HG03135 (cell line): Measurements from ENCODE around the gene RAD23A.

Experiments
- ATAC-seq: cut with Tn5 transposase; IDR thresholded peaks from one replicate; pipeline ENCODE4 v1.9.1; 2021; ENCODE audit warnings: mild to moderate bottlenecking, moderate library complexity; ENCODE audit not compliant: unreplicated experiment

Gene RAD23A

DNA sequence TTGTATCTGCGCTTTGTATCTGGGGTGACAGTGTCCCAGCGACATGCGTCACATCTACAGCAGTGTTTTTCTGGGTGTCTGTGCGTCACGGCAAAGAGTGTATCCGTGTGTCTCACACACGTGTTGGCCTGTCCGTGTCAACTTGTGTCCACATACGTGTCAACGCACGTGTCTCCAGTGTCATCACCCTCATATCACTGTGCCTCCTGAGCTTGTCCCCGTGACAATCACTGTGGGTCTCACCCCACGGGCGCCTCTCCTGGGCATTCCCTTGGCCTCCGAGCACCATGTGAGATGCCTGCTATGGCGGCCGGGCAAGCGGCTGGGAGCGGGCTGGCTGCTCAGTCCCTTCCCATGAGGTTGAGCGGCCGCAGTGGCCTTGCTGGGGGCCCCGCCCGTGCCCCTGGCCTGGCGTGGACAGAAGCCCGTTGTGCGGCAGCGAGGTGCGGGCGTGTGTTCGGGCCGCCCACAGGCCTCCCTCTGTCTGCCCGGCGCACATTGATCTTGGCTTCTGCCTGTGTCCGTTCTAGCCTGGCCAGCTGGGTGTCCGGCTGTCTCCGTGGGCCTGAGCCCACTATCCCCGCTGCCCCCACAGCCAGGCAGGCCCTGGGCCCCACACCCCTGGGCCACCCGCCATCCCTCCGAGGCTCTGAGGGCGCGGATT, 56.0 kb downstream of the RAD23A start:
- ATAC-seq: no peak

DNA sequence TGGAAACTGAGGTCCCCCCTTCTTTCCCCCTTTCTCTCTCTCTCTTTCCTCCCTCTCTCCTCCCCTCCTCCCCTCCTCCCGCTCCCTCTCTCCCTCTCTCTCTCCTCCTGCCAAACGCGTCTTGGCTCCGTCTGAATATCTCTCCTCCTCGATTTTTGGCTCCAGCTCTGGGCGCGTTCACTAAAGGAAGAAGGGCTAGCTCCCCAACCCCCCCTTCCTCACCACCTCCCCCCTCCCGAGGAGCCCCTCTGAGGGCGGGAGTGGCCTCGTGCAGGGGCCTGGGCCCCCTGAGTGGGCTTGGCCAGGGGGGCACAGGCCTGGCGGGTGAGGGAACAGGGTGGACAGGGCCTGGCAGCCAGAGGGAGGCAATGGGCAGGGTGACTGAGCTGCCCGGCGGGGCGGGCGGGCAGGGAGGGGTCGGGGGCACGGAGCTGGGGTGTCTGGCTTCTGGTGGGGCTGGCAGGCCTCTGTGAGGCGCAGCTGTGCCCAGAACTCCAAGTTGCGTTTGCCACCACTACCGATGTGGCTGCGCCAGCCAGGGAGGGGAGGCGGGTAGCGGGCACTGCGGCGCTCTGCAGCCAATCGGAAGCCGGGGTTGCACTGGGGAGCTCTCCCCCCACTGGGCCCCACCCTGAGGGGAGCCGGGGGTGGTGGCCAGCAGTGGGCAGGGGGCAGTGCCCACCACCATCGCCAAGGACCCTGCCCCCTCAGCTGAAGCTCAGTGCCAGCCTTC, 56.7 kb downstream of the RAD23A start:
- no peak for ATAC-seq

DNA sequence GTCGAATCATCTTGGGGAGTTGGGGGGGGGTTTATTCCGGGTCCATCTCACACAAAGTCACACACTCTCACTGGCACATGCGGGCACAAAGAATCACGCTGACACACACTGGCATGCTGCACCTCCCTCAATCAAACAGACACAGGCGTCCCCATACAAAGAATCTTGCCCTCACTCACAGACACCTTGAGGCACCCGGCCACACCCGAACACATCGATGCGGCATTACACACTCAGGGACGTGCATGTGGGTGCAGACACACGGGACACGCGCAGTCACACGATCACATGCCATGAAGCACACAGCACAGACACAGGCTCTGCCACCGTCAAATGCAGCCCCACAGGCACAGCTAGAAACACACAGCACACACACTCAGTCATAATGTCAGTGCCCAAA, 57.4 kb downstream of the RAD23A start:
- ATAC-seq: no peak
